Stomach (tissue), 4 donors: Measurements from ENCODE around the gene SMIM30.

ENCODE experiments used
- POLR2A ChIP-seq, 4 donors: fragments of 450-650 bp; IDR thresholded peaks; one replicate each; pipeline ENCODE4 v1.6.1; 2016; ENCODE audit warnings: antibody characterized with exemption in 4 of 4, control low read depth in 2 of 4, mild to moderate bottlenecking in 1 of 4, moderate library complexity in 1 of 4
- TF ChIP-seq, protein P1 (sequence below), 7 experiments: fragments of 450-650 bp in 4 of 7; fragments of 200-600 bp in 3 of 7; sonication (generic) in 3 of 7; IDR thresholded peaks; one replicate each; pipeline ENCODE4 v1.5.1; 2016 to 2019; ENCODE audit warnings: antibody characterized with exemption in 7 of 7, control low read depth in 2 of 7, mild to moderate bottlenecking in 1 of 7

DNA sequence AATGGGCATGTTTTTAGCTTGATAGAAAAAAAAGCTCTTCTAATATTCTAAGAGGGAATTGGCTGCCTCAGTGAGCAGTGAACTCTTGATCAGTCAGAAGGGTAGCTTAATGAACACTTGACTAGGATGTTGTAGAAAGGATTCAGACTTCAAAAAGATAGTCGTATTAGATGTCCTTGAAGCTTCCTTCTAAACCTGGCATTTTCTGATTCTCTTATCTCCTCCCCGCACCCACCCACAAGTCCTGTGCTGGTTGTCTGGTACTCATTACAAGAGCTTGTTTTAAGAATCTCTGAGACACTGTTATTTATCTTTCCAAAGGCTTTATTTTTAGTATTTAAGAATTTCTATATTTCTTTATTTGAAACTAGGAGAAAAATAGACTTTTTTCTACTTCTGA lies 7.4 kb upstream of the SMIM30 start:
- TF ChIP-seq POLR2A (IDR thresholded peaks at IDR 0.05) = no peak
- TF ChIP-seq, protein P1, sequence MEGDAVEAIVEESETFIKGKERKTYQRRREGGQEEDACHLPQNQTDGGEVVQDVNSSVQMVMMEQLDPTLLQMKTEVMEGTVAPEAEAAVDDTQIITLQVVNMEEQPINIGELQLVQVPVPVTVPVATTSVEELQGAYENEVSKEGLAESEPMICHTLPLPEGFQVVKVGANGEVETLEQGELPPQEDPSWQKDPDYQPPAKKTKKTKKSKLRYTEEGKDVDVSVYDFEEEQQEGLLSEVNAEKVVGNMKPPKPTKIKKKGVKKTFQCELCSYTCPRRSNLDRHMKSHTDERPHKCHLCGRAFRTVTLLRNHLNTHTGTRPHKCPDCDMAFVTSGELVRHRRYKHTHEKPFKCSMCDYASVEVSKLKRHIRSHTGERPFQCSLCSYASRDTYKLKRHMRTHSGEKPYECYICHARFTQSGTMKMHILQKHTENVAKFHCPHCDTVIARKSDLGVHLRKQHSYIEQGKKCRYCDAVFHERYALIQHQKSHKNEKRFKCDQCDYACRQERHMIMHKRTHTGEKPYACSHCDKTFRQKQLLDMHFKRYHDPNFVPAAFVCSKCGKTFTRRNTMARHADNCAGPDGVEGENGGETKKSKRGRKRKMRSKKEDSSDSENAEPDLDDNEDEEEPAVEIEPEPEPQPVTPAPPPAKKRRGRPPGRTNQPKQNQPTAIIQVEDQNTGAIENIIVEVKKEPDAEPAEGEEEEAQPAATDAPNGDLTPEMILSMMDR (IDR thresholded peaks at IDR 0.05) = no peak
